Coronary artery (tissue), 2 donors: ENCODE results near the gene PPM1B.
"Not testable (repeated sequence)": the region's sequence is repeated elsewhere in the genome, so short reads cannot be mapped to it uniquely, and the experiment has no call there.

ENCODE experiments used
- DNase-seq: peaks from one replicate; pipeline ENCODE4 v3.0.0-alpha.2; 2017; ENCODE audit warnings: low spot score
- H3K27ac ChIP-seq, 2 donors: fragments of 200-600 bp; sonication (generic); one replicate each; pipeline ENCODE4 v1.5.1; 2016 to 2019
- H3K4me3 ChIP-seq: fragments of 200-600 bp; sonication (generic); 2 replicates; pipeline ENCODE4 v1.5.1; 2016; ENCODE audit warnings: mild to moderate bottlenecking, moderate library complexity
- TF ChIP-seq, protein P1 (sequence below): fragments of 200-600 bp; sonication (generic); IDR thresholded peaks from one replicate; pipeline ENCODE4 v1.5.1; 2019; ENCODE audit warnings: antibody characterized with exemption

Gene PPM1B

GRCh38 chr2:44169155-44169898 is 652 bp downstream of the PPM1B start:
- H3K27ac ChIP-seq = peak overlapping the region; percentile 97 to 98
- peak; percentile 82 for DNase-seq
- TF ChIP-seq, protein P1, sequence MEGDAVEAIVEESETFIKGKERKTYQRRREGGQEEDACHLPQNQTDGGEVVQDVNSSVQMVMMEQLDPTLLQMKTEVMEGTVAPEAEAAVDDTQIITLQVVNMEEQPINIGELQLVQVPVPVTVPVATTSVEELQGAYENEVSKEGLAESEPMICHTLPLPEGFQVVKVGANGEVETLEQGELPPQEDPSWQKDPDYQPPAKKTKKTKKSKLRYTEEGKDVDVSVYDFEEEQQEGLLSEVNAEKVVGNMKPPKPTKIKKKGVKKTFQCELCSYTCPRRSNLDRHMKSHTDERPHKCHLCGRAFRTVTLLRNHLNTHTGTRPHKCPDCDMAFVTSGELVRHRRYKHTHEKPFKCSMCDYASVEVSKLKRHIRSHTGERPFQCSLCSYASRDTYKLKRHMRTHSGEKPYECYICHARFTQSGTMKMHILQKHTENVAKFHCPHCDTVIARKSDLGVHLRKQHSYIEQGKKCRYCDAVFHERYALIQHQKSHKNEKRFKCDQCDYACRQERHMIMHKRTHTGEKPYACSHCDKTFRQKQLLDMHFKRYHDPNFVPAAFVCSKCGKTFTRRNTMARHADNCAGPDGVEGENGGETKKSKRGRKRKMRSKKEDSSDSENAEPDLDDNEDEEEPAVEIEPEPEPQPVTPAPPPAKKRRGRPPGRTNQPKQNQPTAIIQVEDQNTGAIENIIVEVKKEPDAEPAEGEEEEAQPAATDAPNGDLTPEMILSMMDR = no peak
- peak overlapping the region; percentile 89 for H3K4me3 ChIP-seq

DNA sequence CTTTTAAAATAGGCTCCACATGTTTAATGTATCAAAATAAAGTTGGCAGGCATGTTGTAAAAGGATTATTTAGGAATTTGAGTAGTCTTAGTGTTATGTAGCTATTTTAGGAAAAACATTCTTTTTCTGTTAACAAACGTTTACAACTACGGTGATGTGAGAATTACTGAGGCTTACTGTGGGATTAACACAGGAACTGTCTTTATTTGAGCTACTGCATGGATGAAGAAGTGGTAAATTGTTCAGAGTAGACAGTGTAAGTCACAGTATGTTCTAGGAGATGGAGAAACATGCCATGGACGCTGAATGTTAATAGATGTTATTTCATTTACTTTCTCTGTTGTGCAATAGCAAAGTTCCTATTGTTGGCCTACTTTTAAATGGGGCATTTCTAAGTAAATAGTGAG is 1.6 kb downstream of the PPM1B start:
- no peak for DNase-seq
- Histone ChIP-seq H3K27ac (peak overlapping the region; percentile 97 to 98), H3K4me3 (peak overlapping the region; percentile 89)
- TF ChIP-seq, protein P1 = no peak

DNA sequence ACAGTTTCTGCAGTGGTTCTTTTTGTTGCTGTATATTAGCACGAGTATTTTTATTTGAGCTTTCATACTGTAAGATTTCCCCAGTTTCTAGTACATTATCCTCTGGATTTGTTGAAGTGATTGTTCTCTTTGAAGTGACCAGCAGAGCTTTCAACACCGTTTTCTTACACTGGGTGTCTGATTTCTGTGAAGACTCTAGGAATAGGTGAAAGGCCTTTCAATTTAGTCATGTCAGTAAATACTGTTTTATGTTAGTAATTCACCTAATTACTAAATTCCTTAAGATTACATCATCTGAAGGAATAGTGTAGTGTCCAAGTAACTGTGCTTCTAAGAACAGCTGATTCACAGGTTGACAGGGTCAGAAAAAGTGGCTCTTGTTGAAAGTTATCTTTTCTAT is 2.3 kb downstream of the PPM1B start:
- TF ChIP-seq, protein P1 = no peak
- DNase-seq = no peak
- peak overlapping the region; percentile 97 to 98 for H3K27ac ChIP-seq
- peak overlapping the region; percentile 89 for H3K4me3 ChIP-seq

- Histone ChIP-seq H3K27ac (peak overlapping the region; percentile 97 to 98), H3K4me3 (peak overlapping the region; percentile 89)
- DNase-seq = not testable (repeated sequence)
Observed at GRCh38 chr2:44171442-44171841, 2.8 kb downstream of the PPM1B start.

GRCh38 chr2:44172576-44172975 is 3.9 kb downstream of the PPM1B start:
- TF ChIP-seq, protein P1 = no peak
- DNase-seq = no peak
- no peak overlapping the region for H3K4me3 ChIP-seq
- no peak overlapping the region for H3K27ac ChIP-seq

DNA sequence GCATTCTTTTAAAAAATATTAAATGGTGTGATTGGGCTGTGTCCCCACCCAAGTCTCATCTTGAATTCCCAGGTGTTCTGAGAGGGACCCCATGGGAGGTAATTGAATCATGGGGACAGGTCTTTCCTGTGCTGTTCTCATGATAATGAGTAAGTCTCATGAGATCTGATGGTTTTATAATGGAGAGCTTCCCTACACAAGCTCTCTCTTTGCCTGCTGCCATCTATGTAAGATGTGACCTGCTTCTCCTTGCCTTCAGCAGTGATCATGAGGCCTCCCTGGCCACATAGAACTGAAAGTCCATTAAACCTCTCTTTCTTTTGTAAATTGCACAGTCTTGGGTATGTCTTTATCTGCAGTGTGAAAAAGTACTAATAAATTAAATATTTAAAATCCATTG is 10.3 kb downstream of the PPM1B start:
- Histone ChIP-seq H3K27ac (no peak overlapping the region), H3K4me3 (no peak overlapping the region)
- TF ChIP-seq, protein P1 = no peak
- DNase-seq = no peak

DNA sequence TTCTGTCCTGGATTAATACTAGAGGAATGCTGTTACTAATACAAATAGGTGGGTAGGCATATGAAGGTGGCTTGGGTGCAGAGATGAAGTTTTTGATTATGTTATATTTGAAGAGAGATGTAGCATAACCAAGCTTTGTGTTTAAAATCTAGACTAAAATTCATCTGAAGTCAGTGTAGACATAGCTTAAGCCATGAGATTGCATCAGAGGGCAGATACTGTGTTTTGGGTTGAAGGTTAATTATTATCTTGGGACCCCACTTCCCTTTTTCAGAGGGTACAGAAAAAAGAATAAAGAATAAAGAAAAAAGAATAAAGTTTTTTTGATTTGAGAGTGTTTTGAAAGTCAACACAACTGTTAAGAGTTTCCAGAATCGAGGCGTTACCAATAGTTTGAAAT is 13.0 kb downstream of the PPM1B start:
- Histone ChIP-seq H3K4me3 (no peak overlapping the region), H3K27ac (no peak overlapping the region)
- no peak for DNase-seq
- TF ChIP-seq, protein P1 = no peak
